Measurements from ENCODE around the gene SETD5.

The SETD5 gene

GRCh38 chr3:9377981-9378380 is 19.4 kb upstream of the SETD5 start:
- no peaks in the 10 kb centered on the region for H3K27me3 ChIP-seq (ENCODE audit: control insufficient read depth in 1 of 2, insufficient read depth in 2 of 2, low read length in 2 of 2)
- H3K36me3 ChIP-seq (ENCODE audit: control insufficient read depth in 1 of 2, insufficient read depth in 2 of 2, low read length in 2 of 2): peaks cover 21 to 77% of the 10 kb centered on the region in 2 donors
- no peaks in the 10 kb centered on the region for H3K9me3 ChIP-seq (ENCODE audit: control insufficient read depth in 1 of 2, low read length in 2 of 2)
- H3K27ac ChIP-seq (ENCODE audit: low read depth, low read length): no peak overlapping the region
- H3K4me3 ChIP-seq (ENCODE audit: low read depth in 1 of 2, low read length in 2 of 2): no peak overlapping the region
- H3K4me1 ChIP-seq (ENCODE audit: control insufficient read depth in 1 of 2, insufficient read depth in 2 of 2, low read length in 2 of 2): no peaks in the 10 kb centered on the region
- H3K9ac ChIP-seq (ENCODE audit: low read depth in 1 of 2, low read length in 2 of 2): no peak overlapping the region

- Histone ChIP-seq H3K9me3 (ENCODE audit: control insufficient read depth in 1 of 2, low read length in 2 of 2) (no peaks in the 10 kb centered on the region), H3K27ac (ENCODE audit: low read depth, low read length) (no peak overlapping the region), H3K9ac (ENCODE audit: low read depth in 1 of 2, low read length in 2 of 2) (no peak overlapping the region), H3K4me1 (ENCODE audit: control insufficient read depth in 1 of 2, insufficient read depth in 2 of 2, low read length in 2 of 2) (no peaks in the 10 kb centered on the region), H3K27me3 (ENCODE audit: control insufficient read depth in 1 of 2, insufficient read depth in 2 of 2, low read length in 2 of 2) (no peaks in the 10 kb centered on the region), H3K36me3 (ENCODE audit: control insufficient read depth in 1 of 2, insufficient read depth in 2 of 2, low read length in 2 of 2) (peaks cover 23 to 77% of the 10 kb centered on the region in 2 donors), H3K4me3 (ENCODE audit: low read depth in 1 of 2, low read length in 2 of 2) (no peak overlapping the region)
These were observed 18.1 kb upstream of the SETD5 start for GRCh38 chr3:9379327-9379726.

DNA sequence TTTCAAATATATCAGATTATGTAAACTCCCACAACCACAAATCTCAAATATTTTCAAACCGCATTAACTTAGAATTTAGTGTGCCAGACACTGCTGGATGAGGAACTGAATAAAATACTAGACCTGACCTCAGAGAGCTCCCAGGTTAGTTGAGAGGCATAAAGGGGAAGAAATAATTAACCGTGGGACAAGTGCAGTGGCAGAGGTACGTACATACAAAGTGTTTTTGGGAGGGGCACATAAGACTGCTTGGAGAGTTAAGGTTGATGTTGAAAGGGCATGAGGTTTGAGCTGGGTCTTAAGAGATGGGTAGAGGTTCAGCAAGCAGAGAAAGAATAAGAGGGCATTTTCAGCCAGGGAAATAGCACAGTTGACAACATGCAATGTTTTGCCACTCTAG is 17.4 kb upstream of the SETD5 start:
- no peak overlapping the region for H3K9ac ChIP-seq (ENCODE audit: low read depth in 1 of 2, low read length in 2 of 2)
- no peaks in the 10 kb centered on the region for H3K27me3 ChIP-seq (ENCODE audit: control insufficient read depth in 1 of 2, insufficient read depth in 2 of 2, low read length in 2 of 2)
- H3K4me3 ChIP-seq (ENCODE audit: low read depth in 1 of 2, low read length in 2 of 2): no peak overlapping the region
- no peak overlapping the region for H3K27ac ChIP-seq (ENCODE audit: low read depth, low read length)
- H3K4me1 ChIP-seq (ENCODE audit: control insufficient read depth in 1 of 2, insufficient read depth in 2 of 2, low read length in 2 of 2): no peaks in the 10 kb centered on the region
- H3K36me3 ChIP-seq (ENCODE audit: control insufficient read depth in 1 of 2, insufficient read depth in 2 of 2, low read length in 2 of 2): peaks cover 29 to 77% of the 10 kb centered on the region in 2 donors
- no peaks in the 10 kb centered on the region for H3K9me3 ChIP-seq (ENCODE audit: control insufficient read depth in 1 of 2, low read length in 2 of 2)

DNA sequence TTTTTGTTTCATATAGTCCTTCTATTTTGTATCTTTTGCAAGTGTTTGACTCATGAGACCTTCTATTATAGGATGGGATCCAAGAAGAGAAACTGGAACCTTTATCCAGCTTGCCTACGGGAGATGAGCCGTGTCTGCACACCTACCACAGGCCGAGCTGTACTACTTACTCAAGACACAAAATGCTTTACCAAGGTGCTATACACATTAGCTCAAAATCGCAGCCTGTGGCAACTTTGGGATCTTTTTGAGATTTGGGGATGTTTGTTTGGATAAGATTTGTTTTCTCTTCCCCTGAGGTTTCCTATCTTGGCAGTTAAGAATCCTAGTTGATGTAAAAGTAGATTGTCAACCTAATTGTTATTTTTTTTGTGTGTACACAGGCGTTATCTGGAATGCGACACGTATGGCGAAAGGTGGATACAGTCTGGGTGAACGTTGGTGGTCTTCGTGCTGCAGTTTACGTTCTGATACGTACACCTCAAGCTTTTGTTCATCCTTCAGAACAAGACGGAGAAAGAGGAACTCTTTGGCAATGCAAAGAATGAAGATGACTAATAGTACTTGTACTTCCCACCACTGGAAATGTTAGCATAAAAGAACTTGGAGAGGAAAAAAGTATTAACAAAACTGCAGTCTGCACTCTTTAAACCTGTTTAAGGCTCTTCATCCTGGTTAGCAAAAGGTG is 13.1 kb upstream of the SETD5 start:
- Histone ChIP-seq H3K36me3 (ENCODE audit: control insufficient read depth in 1 of 2, insufficient read depth in 2 of 2, low read length in 2 of 2) (peaks cover 38 to 80% of the 10 kb centered on the region in 2 donors), H3K9me3 (ENCODE audit: control insufficient read depth in 1 of 2, low read length in 2 of 2) (no peaks in the 10 kb centered on the region), H3K9ac (ENCODE audit: low read depth in 1 of 2, low read length in 2 of 2) (no peak overlapping the region), H3K4me1 (ENCODE audit: control insufficient read depth in 1 of 2, insufficient read depth in 2 of 2, low read length in 2 of 2) (no peaks in the 10 kb centered on the region), H3K4me3 (ENCODE audit: low read depth in 1 of 2, low read length in 2 of 2) (no peak overlapping the region), H3K27ac (ENCODE audit: low read depth, low read length) (no peak overlapping the region), H3K27me3 (ENCODE audit: control insufficient read depth in 1 of 2, insufficient read depth in 2 of 2, low read length in 2 of 2) (no peaks in the 10 kb centered on the region)

DNA sequence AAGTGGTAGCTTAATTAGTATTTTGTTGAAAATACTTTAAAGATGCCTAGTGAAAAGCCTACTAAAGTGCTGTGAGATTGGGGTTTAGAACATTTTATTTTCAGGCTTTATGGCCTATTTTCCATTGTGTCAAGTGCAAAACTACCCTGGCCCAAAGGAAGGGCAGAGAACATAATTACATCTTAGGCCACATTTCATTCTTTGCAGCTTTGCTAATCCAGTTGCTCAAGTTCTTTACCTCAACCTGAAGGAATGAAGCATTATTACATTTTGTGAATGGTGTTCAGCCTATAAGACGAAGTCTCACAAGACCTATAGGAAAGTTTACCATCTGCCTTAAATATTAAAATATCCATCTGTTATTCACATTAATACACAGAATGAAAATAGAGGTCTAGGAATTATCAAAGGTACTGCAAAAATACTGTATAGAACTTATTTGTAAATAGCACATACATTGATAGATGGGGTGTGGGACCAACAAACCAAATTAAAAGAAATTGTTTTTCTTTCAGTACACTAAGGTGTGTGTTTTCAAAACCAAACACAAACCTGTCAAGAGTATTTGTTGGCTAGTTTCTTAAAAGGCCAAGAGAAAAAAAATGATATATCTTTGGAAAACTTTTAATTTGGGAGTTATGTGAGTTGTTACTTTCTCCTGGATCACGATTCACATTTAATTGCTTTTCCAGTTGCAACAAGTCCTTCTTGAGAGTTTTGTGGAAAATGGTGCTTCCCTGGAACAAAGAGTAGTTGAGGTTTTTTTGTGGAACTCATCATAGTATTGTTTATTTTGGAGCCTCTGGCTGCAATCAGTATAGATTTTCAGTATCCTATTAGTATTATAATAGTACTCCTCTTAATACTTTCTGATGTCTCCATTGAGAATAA is 12.0 kb upstream of the SETD5 start:
- no peaks in the 10 kb centered on the region for H3K9me3 ChIP-seq (ENCODE audit: control insufficient read depth in 1 of 2, low read length in 2 of 2)
- no peak overlapping the region for H3K27ac ChIP-seq (ENCODE audit: low read depth, low read length)
- no peaks in the 10 kb centered on the region for H3K27me3 ChIP-seq (ENCODE audit: control insufficient read depth in 1 of 2, insufficient read depth in 2 of 2, low read length in 2 of 2)
- no peak overlapping the region for H3K9ac ChIP-seq (ENCODE audit: low read depth in 1 of 2, low read length in 2 of 2)
- H3K4me1 ChIP-seq (ENCODE audit: control insufficient read depth in 1 of 2, insufficient read depth in 2 of 2, low read length in 2 of 2): no peaks in the 10 kb centered on the region
- H3K4me3 ChIP-seq (ENCODE audit: low read depth in 1 of 2, low read length in 2 of 2): no peak overlapping the region
- H3K36me3 ChIP-seq (ENCODE audit: control insufficient read depth in 1 of 2, insufficient read depth in 2 of 2, low read length in 2 of 2): peaks cover 39 to 78% of the 10 kb centered on the region in 2 donors

- no peaks in the 10 kb centered on the region for H3K4me1 ChIP-seq (ENCODE audit: control insufficient read depth in 1 of 2, insufficient read depth in 2 of 2, low read length in 2 of 2)
- H3K9ac ChIP-seq (ENCODE audit: low read depth in 1 of 2, low read length in 2 of 2): no peak overlapping the region
- H3K27me3 ChIP-seq (ENCODE audit: control insufficient read depth in 1 of 2, insufficient read depth in 2 of 2, low read length in 2 of 2): no peaks in the 10 kb centered on the region
- H3K27ac ChIP-seq (ENCODE audit: low read depth, low read length): no peak overlapping the region
- H3K9me3 ChIP-seq (ENCODE audit: control insufficient read depth in 1 of 2, low read length in 2 of 2): no peaks in the 10 kb centered on the region
- H3K36me3 ChIP-seq (ENCODE audit: control insufficient read depth in 1 of 2, insufficient read depth in 2 of 2, low read length in 2 of 2): peaks cover 45 to 84% of the 10 kb centered on the region in 2 donors
- no peak overlapping the region for H3K4me3 ChIP-seq (ENCODE audit: low read depth in 1 of 2, low read length in 2 of 2)
These were observed 11.3 kb upstream of the SETD5 start for GRCh38 chr3:9386078-9386459.

DNA sequence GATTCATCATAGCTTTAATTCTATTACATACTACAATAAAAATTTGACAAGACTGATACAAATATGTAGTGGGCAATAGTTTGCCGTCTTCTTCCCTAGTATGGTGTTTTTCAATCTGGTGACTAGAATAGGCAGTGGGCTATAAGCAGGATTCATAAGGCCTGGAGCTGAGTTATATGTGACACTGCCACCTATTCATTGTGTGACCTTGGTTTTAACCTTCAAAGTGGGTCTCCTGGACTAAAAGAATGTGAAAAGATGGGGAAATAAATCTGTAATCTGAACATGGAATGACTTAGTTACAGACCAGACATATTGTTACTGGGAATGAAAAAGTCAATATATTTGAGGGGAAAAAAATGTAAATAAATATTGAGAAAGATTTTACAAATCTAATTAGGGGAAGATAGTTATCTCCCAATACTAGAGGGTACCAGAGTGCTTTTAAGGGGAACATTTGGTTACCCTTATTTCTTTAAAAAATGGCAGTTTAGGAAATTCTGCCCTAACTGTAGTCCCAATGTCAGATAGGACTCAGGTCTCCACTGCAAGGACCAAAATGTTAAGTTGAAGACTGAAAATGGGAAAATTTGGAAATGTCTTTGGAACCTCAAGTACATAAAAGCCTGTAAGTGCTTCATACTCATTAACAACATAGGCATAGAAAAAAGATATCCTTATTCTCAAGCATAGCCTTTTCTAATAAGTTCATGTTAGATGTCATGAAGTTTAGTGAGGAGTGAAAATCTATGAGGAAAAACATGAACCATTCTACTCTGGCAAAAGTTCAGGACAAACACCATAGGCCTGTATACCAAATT is 10.7 kb upstream of the SETD5 start:
- H3K27ac ChIP-seq (ENCODE audit: low read depth, low read length): no peak overlapping the region

GRCh38 chr3:9387322-9387655 is 10.1 kb upstream of the SETD5 start:
- H3K9ac ChIP-seq (ENCODE audit: low read depth in 1 of 2, low read length in 2 of 2): no peak overlapping the region
- H3K4me3 ChIP-seq (ENCODE audit: low read depth in 1 of 2, low read length in 2 of 2): no peak overlapping the region
- peaks cover 45 to 90% of the 10 kb centered on the region in 2 donors for H3K36me3 ChIP-seq (ENCODE audit: control insufficient read depth in 1 of 2, insufficient read depth in 2 of 2, low read length in 2 of 2)
- H3K4me1 ChIP-seq (ENCODE audit: control insufficient read depth in 1 of 2, insufficient read depth in 2 of 2, low read length in 2 of 2): peaks cover 3 to 6% of the 10 kb centered on the region in 2 donors
- H3K27ac ChIP-seq (ENCODE audit: low read depth, low read length): no peak overlapping the region
- H3K9me3 ChIP-seq (ENCODE audit: control insufficient read depth in 1 of 2, low read length in 2 of 2): no peaks in the 10 kb centered on the region
- H3K27me3 ChIP-seq (ENCODE audit: control insufficient read depth in 1 of 2, insufficient read depth in 2 of 2, low read length in 2 of 2): no peaks in the 10 kb centered on the region

More for the DNA sequence above, 10.7 kb upstream of the SETD5 start:
- peaks cover 45 to 90% of the 10 kb centered on the region in 2 donors for H3K36me3 ChIP-seq (ENCODE audit: control insufficient read depth in 1 of 2, insufficient read depth in 2 of 2, low read length in 2 of 2)
- H3K9ac ChIP-seq (ENCODE audit: low read depth in 1 of 2, low read length in 2 of 2): no peak overlapping the region
- H3K27me3 ChIP-seq (ENCODE audit: control insufficient read depth in 1 of 2, insufficient read depth in 2 of 2, low read length in 2 of 2): no peaks in the 10 kb centered on the region
- no peaks in the 10 kb centered on the region for H3K4me1 ChIP-seq (ENCODE audit: control insufficient read depth in 1 of 2, insufficient read depth in 2 of 2, low read length in 2 of 2)
- H3K9me3 ChIP-seq (ENCODE audit: control insufficient read depth in 1 of 2, low read length in 2 of 2): no peaks in the 10 kb centered on the region
- no peak overlapping the region for H3K4me3 ChIP-seq (ENCODE audit: low read depth in 1 of 2, low read length in 2 of 2)

- H3K27ac ChIP-seq (ENCODE audit: low read depth, low read length): no peak overlapping the region
These were observed 9.3 kb upstream of the SETD5 start for GRCh38 chr3:9388142-9388541.

More at GRCh38 chr3:9388142-9388541, 9.3 kb upstream of the SETD5 start:
- Histone ChIP-seq H3K9me3 (ENCODE audit: control insufficient read depth in 1 of 2, low read length in 2 of 2) (no peaks in the 10 kb centered on the region), H3K4me1 (ENCODE audit: control insufficient read depth in 1 of 2, insufficient read depth in 2 of 2, low read length in 2 of 2) (peaks cover 11 to 12% of the 10 kb centered on the region in 2 donors), H3K27me3 (ENCODE audit: control insufficient read depth in 1 of 2, insufficient read depth in 2 of 2, low read length in 2 of 2) (no peaks in the 10 kb centered on the region), H3K9ac (ENCODE audit: low read depth in 1 of 2, low read length in 2 of 2) (no peak overlapping the region), H3K36me3 (ENCODE audit: control insufficient read depth in 1 of 2, insufficient read depth in 2 of 2, low read length in 2 of 2) (peaks cover 45 to 82% of the 10 kb centered on the region in 2 donors), H3K4me3 (ENCODE audit: low read depth in 1 of 2, low read length in 2 of 2) (no peak overlapping the region)

Measured in duodenal mucosa (tissue), 2 donors.